ENCODE measurements around the gene IER2.

IER2 gene

DNA sequence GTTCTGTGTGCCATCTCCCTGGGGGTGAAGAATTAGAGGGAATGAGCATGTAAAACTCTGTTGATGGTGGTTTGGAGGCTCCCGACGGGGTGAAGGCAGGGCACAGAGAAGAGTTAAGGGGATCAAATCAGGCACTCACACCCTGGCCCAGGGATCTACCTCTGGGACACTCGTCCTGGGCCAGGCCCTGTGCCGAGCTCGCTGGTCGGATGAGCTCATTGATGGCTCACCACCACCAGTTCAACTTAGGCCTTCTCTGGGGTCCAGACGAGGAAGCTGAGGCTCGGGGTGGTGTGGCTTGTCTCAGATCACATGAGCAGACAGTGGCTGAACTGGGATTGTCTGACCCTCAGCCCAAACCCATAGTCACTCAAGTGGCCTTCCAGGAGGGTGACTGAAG, 30.6 kb upstream of the IER2 start:
- no peak for DNase-seq

DNA sequence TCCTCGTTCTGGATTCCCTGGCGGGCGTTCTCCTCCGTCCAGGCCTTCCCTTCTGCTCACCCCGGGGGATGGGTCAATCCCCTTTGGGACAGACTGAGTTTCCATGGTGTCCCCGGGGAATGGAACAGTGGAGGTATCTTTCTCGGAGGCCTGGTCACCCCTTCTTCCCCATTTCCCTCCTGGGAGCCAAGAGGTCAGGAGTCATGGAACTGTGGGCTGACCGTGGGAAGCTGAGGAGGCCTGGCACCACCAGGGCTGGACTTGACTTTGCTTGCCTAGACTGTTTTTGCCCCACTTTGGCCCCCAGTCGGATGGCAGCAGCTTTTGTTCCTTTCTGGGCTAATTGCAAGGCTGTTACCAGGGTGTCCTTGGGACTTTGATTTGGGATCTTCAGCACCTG, 30.2 kb upstream of the IER2 start:
- no peak for DNase-seq

DNA sequence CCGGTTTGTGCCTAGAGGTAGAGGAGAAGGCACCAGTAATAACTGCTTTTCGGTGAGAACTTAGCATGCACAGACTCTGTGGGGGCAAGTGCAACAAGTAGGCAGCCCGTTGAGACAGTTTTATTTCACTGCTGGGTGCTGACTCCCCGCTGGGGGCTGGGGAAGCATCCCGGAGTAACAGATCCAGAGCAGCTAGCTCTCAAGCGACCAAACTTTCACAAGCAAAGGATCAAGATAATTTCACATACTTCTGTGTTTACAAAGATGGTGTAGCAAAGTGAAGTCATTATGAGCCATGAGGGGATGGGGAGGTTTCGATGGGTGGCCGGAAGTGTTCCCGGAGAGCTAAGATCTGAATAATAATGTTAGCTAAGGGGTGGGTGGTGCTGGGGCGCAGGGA, 29.4 kb upstream of the IER2 start:
- no peak for DNase-seq

DNA sequence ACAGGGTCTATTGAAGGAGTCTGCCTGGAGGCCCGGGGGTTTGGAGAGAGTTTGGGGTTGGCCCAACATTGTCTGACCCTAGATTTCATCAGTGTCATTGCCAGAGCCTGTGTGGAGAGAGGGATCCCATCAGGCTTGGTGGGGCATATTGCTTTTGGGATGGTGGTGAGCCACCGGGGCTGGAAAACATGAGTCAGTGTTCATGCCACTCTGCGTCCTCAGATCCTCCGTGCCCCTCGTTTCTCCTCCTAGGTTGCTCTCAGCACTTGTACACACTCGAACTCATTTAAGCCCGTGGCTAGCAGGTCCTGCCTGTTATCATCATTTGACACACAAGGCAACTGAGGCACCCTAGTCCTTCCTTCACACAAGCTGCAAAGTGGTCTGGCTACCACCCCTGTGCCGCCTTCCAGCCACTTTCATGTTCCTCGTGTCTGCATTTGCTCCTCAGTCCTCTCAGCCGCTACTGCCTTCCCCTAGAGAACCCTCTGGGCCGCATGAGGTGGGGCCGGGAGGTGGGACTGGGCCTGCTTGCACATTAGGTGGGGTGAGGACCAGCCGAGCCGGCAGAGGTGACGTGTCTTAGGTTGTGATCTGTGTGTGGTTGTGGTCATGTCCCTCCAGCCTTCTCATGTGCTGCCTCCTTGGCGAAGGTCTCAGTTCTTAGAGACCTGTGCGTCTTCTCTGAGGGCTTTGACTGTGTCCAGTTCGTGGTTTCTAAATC, 28.5 kb upstream of the IER2 start:
- no peak for DNase-seq

DNA sequence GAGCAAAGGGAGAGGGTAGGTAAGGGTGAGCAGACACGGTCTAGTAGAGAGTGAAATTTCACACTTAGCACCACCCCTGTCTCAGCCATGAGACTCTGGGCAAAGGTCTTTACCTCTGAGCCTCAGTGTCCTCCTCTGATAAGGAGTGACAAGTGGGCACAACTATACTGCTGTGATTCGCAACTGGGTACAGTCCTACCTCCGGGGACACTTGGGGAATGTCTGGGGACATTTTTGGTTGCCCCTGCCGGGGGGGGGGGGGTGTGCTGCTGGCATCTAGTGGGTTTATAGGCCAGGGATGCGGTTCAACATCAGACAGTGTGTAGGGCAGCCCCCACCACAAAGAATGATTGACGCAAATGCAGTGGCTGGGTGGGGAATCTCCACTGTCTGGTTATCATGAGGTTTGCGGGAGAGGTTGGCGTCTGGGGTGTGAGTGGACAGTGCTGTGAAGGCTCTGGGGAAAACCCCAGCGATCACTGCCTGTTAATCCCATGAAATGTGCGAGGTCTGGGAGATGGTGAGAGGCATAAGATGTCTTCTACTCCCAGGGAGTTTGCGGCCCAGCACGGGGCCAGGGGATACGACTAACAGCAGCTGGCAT, 27.8 kb upstream of the IER2 start:
- DNase-seq = no peak

DNA sequence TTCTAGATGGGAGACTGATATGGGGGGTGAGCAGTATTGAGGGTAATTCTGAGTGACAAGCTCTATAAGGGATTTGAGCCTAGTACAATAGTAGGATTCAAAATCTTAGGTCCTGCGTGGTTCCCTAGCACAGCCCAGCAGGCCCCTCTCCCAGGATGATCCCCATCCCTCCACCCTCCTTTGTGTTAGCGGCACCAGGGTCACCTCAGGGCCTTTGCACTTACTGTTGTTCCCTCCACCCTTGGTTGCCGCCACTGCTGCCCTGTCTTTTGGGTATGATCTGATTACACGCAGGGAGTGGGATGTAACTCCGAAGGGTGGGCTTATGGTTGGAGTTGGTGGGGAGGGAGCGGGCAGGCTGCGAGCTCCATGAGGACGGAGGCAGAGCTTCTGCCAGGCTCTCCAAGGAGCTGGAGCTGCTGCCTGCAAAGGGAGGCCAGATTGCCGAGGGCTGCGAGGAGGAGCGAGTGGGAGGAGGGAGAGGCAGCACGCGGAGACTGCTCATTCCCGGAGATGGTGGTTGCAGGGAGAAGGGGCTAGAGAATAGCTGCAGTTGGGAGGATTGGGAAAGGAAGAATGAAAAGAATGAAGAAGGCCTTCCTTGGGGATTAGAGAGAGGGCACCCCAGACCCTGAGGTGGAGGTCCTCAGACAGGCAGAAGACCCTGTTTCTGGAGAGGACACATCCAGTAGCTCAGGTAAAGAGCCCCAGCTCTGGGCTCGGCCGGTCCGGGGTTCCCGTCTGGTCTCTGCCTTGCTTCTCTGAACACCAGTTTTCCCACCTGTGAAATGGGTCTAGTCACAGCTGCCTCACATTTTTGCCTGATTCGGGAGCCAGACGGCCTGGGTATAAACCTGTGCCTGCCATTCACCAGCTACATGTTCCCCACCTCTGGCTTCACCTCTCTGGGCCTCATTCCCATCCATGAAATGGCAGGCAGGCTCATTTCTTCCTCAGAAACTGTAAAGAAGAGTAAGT, 26.9 kb upstream of the IER2 start:
- no peak for DNase-seq

DNA sequence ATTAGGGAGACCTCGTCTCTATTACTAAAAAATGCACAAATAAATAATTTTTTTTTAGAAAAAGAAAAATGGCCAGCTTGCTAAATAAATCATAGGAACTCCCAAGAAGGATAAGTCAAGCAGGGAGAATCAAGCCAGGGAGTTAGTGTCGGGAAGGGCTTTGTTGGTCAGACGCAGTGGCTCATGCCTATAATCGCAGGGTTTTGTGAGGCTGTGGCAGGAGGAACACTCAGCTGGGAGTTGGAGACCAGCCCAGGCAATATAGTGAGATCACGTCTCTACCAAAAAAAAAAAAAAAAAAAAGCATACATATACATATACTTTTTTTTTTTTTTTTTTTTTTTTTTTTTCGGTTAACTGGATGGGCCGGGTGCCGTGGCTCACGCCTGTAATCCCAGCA, 23.2 kb upstream of the IER2 start:
- no peak for DNase-seq

DNA sequence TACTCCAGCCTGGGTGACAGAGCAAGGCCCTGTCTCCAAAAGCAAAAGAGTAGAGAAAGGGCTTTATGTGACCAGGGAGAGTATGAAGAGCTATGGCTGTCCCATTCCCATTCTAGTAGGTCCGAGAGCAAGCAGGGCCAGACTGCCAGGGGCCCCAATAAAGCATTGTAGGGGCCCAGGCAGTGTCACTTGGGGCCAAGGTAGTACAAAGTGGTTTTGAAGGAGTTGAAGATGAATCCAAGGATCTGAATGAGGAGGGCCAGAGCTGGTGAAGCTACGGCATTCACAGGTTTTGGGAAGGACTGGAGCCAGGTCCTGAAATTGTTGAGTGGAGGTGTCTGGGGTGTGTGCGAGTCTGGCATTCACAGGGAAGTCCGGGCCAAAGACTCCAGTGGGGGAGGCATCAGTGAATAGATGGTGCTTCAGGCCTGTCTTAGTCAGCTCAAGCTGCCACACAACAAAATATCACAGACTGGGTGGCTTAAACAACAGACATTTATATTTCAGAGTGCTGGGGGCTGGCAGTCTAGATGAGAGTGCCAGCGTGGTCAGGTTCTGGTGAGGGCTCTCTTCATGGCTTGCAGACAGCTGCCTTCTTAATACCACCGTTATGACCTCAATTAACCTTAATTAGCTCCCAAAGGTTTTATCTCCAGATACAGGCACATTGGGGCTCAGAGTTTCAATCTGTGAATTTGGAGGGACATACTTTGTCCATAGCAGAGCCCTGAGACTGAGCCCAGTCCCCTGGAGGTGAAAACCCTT, 22.2 kb upstream of the IER2 start:
- DNase-seq = no peak

DNA sequence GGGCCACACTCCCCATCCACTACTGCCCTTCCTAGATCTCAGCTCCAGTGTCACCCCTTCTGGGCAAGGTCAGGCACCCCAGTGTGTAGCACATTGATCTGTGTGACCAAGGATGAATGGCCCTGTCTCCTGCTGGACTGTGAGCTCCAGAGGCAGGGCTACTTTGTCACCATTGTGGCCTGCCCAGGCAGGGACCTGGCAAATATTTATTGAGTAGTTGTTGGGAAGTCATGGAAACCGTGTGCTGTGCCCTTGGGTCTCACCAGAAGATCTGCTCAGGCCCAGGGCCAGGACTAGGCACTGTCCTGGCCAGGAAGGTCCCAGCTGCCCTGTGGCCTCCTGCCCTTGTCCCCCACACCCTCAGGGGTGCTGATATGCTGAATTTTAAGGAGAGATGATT, 21.6 kb upstream of the IER2 start:
- DNase-seq = no peak

DNA sequence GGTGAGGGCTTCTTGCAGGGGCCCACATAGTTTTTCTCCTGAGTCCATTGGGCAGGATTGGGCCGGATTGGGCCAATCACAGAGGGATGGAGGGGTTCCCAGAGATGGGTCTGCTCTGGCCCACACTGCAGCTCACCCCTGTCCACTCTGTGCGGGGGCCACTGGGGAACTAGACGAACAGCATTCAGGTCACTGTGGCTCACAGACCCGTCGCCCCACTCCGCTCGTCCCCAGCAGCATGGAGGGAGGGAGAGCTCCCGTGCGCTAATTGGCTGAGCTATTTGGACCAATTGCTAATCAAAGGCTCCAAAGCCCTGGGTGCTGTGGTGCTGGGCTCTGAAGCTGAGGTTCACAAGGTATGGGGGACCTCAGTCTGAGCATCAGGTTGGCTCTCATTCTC, 20.8 kb upstream of the IER2 start:
- no peak for DNase-seq

DNA sequence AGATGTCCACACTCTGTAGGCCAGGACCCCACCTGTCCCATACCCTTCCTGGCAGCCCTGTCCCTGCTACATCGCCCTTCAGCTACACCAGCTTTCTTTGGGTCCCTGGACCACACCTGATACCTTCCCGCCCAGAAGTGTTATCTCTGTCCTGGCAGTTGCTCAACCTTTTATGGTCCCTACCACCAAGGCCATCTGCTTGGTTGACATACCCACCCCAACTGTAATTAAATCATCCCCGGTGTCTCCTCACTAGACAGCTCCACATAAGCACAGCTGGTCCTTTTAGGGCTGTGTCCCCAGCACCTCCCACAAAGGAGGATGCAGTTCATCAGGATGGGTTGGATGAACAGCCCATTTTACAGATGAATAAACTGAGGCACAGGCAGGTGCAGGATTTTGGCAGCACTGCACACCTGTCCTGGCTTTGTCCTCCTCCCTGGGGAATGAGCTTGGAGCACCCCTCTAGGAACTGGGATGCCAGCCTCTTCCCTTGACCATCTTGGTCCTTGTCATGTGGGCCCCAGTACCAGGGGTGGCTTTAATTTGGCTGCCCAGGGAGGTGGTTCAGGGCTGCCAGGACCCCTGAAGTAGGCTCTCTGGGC, 19.2 kb upstream of the IER2 start:
- no peak for DNase-seq

DNA sequence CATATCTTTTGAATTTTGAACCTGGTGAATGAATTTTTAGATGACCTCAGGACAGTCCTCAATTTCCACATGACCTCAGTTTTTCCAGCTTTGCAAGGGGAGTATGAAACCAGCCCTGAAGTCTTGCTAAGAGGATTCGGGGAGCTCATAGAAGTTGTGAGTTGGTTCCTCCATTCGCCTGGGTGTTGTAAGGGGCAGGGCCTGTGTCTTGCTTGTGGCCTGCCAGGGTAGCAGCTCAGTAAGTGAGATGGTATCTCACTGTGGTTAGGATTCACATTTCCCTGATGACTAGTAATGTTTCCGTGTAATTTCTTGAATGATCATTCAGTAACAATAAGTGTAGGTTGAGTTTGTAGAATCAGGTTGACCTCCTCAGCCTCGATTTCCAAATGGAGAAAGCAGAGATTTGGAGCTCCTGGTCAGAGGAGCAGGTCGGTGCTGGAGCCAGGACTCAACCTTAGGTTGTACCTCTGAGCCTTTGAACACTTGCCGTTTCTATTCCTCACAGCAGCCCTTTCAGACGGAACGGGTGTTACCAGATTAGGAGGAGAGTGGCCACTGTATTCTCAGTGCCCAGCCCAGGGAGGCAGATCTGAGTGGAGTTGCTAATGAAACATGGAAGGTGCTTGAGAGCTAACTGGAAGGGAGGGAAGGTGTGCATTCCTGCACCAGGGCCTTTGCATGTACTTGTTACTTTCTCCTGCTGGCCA, 17.6 kb upstream of the IER2 start:
- no peak for DNase-seq

DNA sequence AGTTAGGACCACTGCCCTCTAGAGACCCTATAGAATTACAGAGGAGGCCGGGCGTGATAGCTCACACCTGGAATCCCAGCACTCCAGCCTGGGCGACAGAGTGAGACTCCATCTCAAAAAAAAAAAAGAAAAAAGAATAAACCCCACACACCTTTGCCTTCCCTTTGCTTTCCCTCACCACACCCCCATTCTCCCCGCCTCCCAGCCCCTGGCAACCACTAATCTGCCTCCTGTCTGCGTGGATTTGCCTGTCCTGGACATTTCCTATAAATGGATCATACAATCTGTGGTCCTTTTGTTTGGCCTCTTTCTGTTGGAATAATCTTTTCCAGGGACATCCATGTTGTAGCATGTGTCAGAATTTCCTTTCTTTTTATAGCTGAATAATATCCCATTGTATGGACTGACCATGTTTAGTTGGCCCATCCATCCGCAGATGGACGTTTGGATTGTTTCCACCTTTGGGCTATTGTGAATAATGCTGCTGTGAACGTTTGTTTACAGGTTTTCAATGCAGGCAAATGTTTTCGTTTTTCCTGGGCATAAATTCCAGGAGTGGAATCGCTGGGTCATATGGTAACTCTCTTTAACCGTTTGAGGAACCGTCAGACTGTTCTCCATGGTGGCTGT, 16.9 kb upstream of the IER2 start:
- DNase-seq = no peak

DNA sequence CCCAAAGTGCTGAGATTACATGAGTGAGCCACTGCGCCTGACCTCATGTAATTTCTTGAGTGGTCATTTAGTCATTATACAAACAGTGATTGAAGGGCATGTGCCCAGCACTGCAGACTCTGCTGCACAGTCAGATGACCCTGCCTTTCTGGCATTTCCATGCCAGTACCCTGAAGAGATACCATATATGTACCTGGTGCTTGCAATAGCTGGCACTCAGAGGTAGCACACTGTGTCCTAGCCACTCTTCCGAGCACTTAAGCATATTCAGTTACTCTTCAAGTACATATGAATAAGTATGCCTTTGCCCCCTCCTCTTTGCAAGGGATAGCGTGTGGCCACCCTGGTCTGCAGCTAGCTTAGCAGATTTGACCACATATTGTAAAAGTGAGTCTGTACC, 15.6 kb upstream of the IER2 start:
- no peak for DNase-seq

DNA sequence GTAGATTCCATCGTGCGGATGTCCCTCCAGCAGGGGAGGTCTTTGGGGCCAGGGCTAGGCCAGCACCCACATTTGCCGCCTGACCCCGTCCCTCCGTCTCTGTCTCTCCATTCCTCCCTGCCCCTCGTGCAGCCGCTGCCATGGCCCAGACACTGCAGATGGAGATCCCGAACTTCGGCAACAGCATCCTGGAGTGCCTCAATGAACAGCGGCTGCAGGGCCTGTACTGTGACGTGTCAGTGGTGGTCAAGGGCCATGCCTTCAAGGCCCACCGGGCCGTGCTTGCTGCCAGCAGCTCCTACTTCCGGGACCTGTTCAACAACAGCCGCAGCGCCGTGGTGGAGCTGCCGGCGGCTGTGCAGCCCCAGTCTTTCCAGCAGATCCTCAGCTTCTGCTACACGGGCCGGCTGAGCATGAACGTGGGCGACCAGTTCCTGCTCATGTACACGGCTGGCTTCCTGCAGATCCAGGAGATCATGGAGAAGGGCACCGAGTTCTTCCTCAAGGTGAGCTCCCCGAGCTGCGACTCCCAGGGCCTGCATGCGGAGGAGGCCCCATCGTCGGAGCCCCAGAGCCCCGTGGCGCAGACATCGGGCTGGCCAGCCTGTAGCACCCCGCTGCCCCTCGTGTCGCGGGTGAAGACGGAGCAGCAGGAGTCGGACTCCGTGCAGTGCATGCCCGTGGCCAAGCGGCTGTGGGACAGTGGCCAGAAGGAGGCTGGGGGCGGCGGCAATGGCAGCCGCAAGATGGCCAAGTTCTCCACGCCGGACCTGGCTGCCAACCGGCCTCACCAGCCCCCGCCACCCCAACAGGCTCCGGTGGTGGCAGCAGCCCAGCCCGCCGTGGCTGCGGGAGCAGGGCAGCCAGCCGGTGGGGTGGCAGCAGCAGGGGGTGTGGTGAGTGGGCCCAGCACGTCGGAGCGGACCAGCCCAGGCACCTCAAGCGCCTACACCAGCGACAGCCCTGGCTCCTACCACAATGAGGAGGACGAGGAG, 14.8 kb upstream of the IER2 start:
- DNase-seq = no peak

DNA sequence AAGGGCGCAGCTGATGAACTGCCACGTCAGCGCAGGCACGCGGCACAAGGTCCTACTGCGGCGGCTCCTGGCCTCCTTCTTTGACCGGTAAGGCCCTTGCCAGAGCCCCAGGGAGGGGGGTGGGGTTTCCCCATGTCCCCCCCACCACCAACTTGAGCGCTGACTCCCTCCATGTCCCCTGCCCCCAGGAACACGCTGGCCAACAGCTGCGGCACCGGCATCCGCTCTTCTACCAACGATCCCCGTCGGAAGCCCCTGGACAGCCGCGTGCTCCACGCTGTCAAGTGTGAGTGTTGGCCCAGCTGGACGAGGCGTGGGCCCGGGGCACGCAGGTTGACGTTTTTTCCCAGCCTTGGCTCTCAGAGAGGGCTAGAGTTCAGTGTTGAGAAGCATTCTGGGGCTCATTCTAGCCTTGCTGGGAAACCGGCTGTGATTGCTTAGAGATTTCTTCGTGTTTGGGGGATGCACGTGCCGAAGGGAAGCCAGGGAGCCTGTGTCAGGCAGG, 12.9 kb upstream of the IER2 start:
- no peak for DNase-seq

DNA sequence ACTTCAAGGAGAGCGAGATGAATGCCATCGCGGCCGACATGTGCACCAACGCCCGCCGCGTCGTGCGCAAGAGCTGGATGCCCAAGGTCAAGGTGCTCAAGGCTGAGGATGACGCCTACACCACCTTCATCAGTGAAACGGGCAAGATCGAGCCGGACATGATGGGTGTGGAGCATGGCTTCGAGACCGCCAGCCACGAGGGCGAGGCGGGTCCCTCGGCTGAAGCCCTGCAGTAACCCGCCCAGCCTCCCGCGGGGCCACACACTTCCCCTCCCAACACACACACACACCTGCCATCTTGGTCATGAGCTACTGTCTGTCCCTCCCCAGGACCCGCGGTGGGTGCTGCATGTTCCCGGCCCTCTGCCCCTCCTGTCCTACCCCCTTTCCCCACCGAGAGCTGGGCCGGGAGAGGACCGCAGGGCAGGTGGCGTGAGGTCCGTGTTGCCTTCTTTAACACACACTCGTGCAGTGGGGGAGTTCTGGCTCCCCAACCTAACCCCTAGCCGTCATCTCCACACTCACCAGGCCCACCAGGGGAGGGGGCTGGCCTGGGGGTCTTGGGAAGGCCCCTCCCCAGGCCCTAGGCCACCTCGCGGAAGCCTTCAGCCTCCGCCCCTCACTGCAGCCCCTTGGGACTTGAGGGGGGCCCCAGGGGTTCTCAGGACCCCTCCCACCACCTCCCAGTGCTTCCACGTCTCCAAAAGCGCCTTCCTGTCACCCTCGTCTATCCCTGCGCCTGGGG, 11.9 kb upstream of the IER2 start:
- DNase-seq = no peak

DNA sequence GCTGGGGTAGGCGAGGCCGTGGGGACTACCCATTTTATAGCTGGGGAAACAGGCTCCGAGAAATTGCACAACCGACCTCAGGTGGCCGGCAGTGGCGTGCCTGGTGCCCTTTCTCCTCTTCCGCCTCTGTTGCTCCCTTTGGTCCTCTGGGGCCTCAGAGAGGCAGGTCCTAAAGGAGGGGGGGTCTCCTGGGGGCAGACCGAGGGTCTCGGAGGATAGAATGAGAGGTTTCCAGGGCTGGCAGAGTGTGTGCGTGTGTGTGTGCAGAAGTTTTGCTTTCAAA, 11.4 kb upstream of the IER2 start:
- DNase-seq = no peak

DNA sequence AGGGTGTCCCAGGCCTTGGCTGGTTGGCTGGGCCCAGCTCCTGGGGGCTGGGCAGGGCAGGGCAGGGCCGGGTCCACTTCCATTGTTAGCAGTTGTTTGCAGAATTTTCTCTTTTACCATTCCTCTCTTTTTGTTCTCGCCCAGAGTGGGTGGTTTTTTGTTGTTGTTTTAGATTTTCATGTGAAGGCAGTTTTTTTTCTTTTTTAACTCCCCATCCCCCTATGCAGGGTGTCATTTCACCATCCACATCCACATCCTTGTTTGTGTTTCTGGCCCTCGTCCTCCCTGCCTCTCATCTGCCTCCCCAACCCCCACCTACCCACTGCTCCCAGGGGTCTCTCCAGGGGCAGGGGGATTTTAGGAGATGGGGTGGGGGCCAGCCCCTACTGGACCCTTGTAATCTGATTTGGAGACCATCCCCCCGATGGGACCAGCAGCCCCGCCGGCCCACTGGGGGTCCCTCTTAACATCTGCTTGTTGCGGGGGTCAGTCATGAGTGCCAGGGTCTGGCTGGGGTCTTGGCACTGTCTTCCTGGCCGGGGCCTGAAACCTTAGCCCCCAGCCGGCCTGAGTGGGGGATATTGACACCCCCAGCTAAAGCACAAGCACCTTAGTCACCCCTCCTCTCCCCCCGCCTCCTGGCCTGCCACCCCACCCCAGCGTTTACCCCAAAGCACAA, 10.4 kb upstream of the IER2 start:
- DNase-seq = no peak
